HEK293 (cell line): ENCODE measurements around the gene ZGLP1.

Experiments used
- HOXA7 ChIP-seq: sonication (generic); formaldehyde crosslinking; IDR thresholded peaks from 2 replicates; pipeline ENCODE4 v1.8.1; 2022; ENCODE audit warnings: missing genetic modification reagents, borderline replicate concordance
- KLF16 ChIP-seq: fragments of 450-650 bp; formaldehyde crosslinking; IDR thresholded peaks from 2 replicates; pipeline ENCODE4 v1.5.1; 2017; ENCODE audit warnings: missing biosample characterization, missing genetic modification characterization
- MEIS1 ChIP-seq: sonication (generic); formaldehyde crosslinking; IDR thresholded peaks from 2 replicates; pipeline ENCODE4 v1.8.1; 2022; ENCODE audit warnings: missing genetic modification reagents, mild to moderate bottlenecking, borderline replicate concordance
- OVOL3 ChIP-seq: fragments of 450-650 bp; formaldehyde crosslinking; IDR thresholded peaks from 2 replicates; pipeline ENCODE4 v1.5.1; 2016; ENCODE audit warnings: missing biosample characterization, missing genetic modification characterization
- SCRT1 ChIP-seq: fragments of 450-650 bp; formaldehyde crosslinking; IDR thresholded peaks from 2 replicates; pipeline ENCODE4 v1.5.1; 2016; ENCODE audit warnings: missing biosample characterization, missing genetic modification characterization, borderline replicate concordance
- SP3 ChIP-seq: fragments of 450-650 bp; formaldehyde crosslinking; IDR thresholded peaks from 2 replicates; pipeline ENCODE4 v1.5.1; 2016; ENCODE audit warnings: missing biosample characterization, missing genetic modification characterization
- WT1 ChIP-seq: fragments of 450-650 bp; formaldehyde crosslinking; IDR thresholded peaks from 2 replicates; pipeline ENCODE4 v1.5.1; 2016; ENCODE audit warnings: missing biosample characterization, missing genetic modification characterization
- ZFP41 ChIP-seq: fragments of 450-650 bp; formaldehyde crosslinking; IDR thresholded peaks from 2 replicates; pipeline ENCODE4 v1.5.1; 2016; ENCODE audit warnings: missing biosample characterization, missing genetic modification characterization, borderline replicate concordance
- ZNF112 ChIP-seq: fragments of 450-650 bp; formaldehyde crosslinking; IDR thresholded peaks from 2 replicates; pipeline ENCODE4 v1.5.0; 2017; ENCODE audit warnings: missing biosample characterization, missing genetic modification characterization
- ZNF174 ChIP-seq: fragments of 450-650 bp; formaldehyde crosslinking; IDR thresholded peaks from 2 replicates; pipeline ENCODE4 v1.5.0; 2017; ENCODE audit warnings: missing biosample characterization, mild to moderate bottlenecking, missing genetic modification characterization
- ZNF214 ChIP-seq: fragments of 450-650 bp; formaldehyde crosslinking; IDR thresholded peaks from 2 replicates; pipeline ENCODE4 v1.5.1; 2017; ENCODE audit warnings: missing biosample characterization, mild to moderate bottlenecking, missing genetic modification characterization, borderline replicate concordance
- ZNF37A ChIP-seq: fragments of 450-650 bp; IDR thresholded peaks from 2 replicates; pipeline ENCODE4 v1.5.1; 2018; ENCODE audit warnings: missing biosample characterization, missing genetic modification characterization
- ZNF391 ChIP-seq: fragments of 450-650 bp; formaldehyde crosslinking; IDR thresholded peaks from 2 replicates; pipeline ENCODE4 v1.5.1; 2016; ENCODE audit warnings: low read depth, missing biosample characterization, missing genetic modification characterization, borderline replicate concordance
- ZNF423 ChIP-seq: fragments of 450-650 bp; formaldehyde crosslinking; IDR thresholded peaks from 2 replicates; pipeline ENCODE4 v1.5.1; 2016; ENCODE audit warnings: missing biosample characterization, missing genetic modification characterization
- ZNF510 ChIP-seq: fragments of 450-650 bp; formaldehyde crosslinking; IDR thresholded peaks from 2 replicates; pipeline ENCODE4 v1.5.1; 2018; ENCODE audit warnings: mild to moderate bottlenecking, missing genetic modification characterization, missing biosample characterization; ENCODE audit not compliant: insufficient replicate concordance
- ZNF521 ChIP-seq: fragments of 450-650 bp; formaldehyde crosslinking; IDR thresholded peaks from 2 replicates; pipeline ENCODE4 v1.5.1; 2017; ENCODE audit warnings: missing biosample characterization, mild to moderate bottlenecking, missing genetic modification characterization
- ZNF529 ChIP-seq: fragments of 450-650 bp; formaldehyde crosslinking; IDR thresholded peaks from 2 replicates; pipeline ENCODE4 v1.5.1; 2017; ENCODE audit warnings: missing genetic modification characterization, missing biosample characterization; ENCODE audit not compliant: insufficient replicate concordance
- ZNF549 ChIP-seq: fragments of 450-650 bp; IDR thresholded peaks from 2 replicates; pipeline ENCODE4 v1.5.1; 2018; ENCODE audit warnings: missing biosample characterization, missing genetic modification characterization, mild to moderate bottlenecking, inconsistent platforms, moderate library complexity
- ZNF621 ChIP-seq: fragments of 450-650 bp; formaldehyde crosslinking; IDR thresholded peaks from 2 replicates; pipeline ENCODE4 v1.5.1; 2017; ENCODE audit warnings: missing biosample characterization, missing genetic modification characterization
- ZNF626 ChIP-seq: fragments of 450-650 bp; sonication (Bioruptor Pico); formaldehyde crosslinking; IDR thresholded peaks from 2 replicates; pipeline ENCODE4 v1.5.1; 2018; ENCODE audit warnings: missing biosample characterization, missing genetic modification characterization, inconsistent platforms
- ZNF629 ChIP-seq: fragments of 450-650 bp; formaldehyde crosslinking; IDR thresholded peaks from 2 replicates; pipeline ENCODE4 v1.5.1; 2017; ENCODE audit warnings: missing biosample characterization, missing genetic modification characterization
- TF ChIP-seq, protein P1 (sequence below): fragments of 450-650 bp; formaldehyde crosslinking; IDR thresholded peaks from 2 replicates; pipeline ENCODE4 v1.5.1; 2016; ENCODE audit warnings: missing biosample characterization, missing genetic modification characterization
- TF ChIP-seq, protein P2 (sequence below): fragments of 450-650 bp; formaldehyde crosslinking; IDR thresholded peaks from 2 replicates; pipeline ENCODE4 v1.5.1; 2017; ENCODE audit warnings: missing biosample characterization, missing genetic modification characterization
- TF ChIP-seq, protein P3 (sequence below): fragments of 450-650 bp; formaldehyde crosslinking; IDR thresholded peaks from 2 replicates; pipeline ENCODE4 v1.5.1; 2016; ENCODE audit warnings: missing biosample characterization, missing genetic modification characterization, borderline replicate concordance
- TF ChIP-seq, protein P4 (sequence below): fragments of 450-650 bp; formaldehyde crosslinking; IDR thresholded peaks from 2 replicates; pipeline ENCODE4 v1.5.1; 2016; ENCODE audit warnings: missing biosample characterization, missing genetic modification characterization
- TF ChIP-seq, protein P5 (sequence below): fragments of 450-650 bp; formaldehyde crosslinking; IDR thresholded peaks from 2 replicates; pipeline ENCODE4 v1.5.1; 2017; ENCODE audit warnings: missing biosample characterization, missing genetic modification characterization

Gene ZGLP1

DNA sequence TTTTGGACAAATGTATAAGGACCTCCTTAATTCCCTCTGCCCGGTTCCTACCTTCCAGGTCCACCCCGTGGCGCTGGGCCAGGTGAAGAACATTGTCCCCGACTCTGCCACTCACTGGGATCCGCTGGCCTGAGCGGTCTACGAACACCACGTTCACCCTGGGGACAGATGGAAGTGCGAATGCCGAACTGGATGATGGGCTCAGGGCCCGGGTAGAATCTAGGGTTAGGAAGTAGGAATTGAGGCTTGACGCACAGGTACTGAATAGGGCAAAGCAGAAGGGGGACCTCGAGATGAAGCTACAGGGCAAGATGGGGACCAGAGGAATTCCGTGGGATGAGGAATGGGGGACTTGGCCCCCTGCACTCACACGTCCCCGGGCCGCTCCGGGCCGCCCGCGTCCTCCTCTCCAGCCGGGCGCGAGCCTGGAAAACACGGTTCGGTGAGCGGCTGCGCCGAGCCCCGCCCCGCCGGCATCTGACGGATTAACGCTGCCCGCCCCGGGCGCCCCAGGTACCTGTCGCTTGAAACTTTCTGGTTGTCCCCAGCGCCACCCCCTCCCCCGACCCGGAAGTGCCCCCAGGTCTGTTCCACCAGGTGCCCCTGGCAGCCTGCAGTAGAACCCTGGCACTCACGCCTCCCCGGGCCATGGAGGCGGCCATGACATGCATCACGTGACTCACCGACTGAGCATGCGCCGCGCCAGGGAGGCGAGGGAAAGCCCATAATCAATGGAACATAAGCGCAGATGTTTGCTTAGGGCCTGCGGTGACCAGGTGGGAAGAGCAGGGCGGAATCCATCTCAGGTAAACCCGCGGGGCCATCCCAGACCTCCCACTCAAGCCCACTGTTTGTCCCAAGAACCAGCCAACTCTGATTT, 6.0 kb upstream of the ZGLP1 start, which contains the start of gene FDX2 (continued):
- no peak for TF ChIP-seq ZNF37A (tag by site-specific recombination)
- no peak for TF ChIP-seq ZNF510 (tag by site-specific recombination)
- TF ChIP-seq SCRT1 = no peak
- no peak for TF ChIP-seq MEIS1
- peak; percentile 63; the same call in 1 of the 2 replicates for TF ChIP-seq KLF16
- no peak for TF ChIP-seq ZNF626
- TF ChIP-seq HOXA7 = no peak
- TF ChIP-seq, protein P1, sequence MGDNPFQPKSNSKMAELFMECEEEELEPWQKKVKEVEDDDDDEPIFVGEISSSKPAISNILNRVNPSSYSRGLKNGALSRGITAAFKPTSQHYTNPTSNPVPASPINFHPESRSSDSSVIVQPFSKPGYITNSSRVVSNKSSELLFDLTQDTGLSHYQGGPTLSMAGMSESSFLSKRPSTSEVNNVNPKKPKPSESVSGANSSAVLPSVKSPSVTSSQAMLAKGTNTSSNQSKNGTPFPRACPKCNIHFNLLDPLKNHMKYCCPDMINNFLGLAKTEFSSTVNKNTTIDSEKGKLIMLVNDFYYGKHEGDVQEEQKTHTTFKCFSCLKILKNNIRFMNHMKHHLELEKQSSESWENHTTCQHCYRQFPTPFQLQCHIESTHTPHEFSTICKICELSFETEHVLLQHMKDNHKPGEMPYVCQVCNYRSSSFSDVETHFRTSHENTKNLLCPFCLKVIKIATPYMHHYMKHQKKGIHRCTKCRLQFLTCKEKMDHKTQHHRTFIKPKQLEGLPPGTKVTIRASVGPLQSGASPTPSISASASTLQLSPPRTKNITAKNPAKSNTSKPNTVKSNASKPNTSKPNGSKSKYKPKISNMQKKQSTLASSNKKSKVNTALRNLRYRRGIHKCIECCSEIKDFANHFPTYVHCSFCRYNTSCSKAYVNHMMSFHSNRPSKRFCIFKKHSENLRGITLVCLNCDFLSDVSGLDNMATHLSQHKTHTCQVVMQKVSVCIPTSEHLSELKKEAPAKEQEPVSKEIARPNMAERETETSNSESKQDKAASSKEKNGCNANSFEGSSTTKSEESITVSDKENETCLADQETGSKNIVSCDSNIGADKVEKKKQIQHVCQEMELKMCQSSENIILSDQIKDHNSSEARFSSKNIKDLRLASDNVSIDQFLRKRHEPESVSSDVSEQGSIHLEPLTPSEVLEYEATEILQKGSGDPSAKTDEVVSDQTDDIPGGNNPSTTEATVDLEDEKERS (tag by site-specific recombination) = no peak
- TF ChIP-seq, protein P2, sequence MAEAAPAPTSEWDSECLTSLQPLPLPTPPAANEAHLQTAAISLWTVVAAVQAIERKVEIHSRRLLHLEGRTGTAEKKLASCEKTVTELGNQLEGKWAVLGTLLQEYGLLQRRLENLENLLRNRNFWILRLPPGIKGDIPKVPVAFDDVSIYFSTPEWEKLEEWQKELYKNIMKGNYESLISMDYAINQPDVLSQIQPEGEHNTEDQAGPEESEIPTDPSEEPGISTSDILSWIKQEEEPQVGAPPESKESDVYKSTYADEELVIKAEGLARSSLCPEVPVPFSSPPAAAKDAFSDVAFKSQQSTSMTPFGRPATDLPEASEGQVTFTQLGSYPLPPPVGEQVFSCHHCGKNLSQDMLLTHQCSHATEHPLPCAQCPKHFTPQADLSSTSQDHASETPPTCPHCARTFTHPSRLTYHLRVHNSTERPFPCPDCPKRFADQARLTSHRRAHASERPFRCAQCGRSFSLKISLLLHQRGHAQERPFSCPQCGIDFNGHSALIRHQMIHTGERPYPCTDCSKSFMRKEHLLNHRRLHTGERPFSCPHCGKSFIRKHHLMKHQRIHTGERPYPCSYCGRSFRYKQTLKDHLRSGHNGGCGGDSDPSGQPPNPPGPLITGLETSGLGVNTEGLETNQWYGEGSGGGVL = no peak
- TF ChIP-seq, protein P3, sequence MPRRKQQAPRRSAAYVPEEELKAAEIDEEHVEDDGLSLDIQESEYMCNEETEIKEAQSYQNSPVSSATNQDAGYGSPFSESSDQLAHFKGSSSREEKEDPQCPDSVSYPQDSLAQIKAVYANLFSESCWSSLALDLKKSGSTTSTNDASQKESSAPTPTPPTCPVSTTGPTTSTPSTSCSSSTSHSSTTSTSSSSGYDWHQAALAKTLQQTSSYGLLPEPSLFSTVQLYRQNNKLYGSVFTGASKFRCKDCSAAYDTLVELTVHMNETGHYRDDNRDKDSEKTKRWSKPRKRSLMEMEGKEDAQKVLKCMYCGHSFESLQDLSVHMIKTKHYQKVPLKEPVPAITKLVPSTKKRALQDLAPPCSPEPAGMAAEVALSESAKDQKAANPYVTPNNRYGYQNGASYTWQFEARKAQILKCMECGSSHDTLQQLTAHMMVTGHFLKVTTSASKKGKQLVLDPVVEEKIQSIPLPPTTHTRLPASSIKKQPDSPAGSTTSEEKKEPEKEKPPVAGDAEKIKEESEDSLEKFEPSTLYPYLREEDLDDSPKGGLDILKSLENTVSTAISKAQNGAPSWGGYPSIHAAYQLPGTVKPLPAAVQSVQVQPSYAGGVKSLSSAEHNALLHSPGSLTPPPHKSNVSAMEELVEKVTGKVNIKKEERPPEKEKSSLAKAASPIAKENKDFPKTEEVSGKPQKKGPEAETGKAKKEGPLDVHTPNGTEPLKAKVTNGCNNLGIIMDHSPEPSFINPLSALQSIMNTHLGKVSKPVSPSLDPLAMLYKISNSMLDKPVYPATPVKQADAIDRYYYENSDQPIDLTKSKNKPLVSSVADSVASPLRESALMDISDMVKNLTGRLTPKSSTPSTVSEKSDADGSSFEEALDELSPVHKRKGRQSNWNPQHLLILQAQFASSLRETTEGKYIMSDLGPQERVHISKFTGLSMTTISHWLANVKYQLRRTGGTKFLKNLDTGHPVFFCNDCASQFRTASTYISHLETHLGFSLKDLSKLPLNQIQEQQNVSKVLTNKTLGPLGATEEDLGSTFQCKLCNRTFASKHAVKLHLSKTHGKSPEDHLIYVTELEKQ (tag by site-specific recombination) = no peak
- TF ChIP-seq, protein P4, sequence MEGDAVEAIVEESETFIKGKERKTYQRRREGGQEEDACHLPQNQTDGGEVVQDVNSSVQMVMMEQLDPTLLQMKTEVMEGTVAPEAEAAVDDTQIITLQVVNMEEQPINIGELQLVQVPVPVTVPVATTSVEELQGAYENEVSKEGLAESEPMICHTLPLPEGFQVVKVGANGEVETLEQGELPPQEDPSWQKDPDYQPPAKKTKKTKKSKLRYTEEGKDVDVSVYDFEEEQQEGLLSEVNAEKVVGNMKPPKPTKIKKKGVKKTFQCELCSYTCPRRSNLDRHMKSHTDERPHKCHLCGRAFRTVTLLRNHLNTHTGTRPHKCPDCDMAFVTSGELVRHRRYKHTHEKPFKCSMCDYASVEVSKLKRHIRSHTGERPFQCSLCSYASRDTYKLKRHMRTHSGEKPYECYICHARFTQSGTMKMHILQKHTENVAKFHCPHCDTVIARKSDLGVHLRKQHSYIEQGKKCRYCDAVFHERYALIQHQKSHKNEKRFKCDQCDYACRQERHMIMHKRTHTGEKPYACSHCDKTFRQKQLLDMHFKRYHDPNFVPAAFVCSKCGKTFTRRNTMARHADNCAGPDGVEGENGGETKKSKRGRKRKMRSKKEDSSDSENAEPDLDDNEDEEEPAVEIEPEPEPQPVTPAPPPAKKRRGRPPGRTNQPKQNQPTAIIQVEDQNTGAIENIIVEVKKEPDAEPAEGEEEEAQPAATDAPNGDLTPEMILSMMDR (tag by site-specific recombination) = no peak
- TF ChIP-seq SP3 (tag by site-specific recombination) = peak; percentile 79
- TF ChIP-seq ZNF629 (tag by site-specific recombination) = peak; percentile 39
- TF ChIP-seq ZNF174 (tag by site-specific recombination) = no peak
- TF ChIP-seq OVOL3 (tag by site-specific recombination) = no peak
- TF ChIP-seq ZNF529 (tag by site-specific recombination) = no peak
- no peak; the same call in 1 of the 2 replicates for TF ChIP-seq ZNF391 (tag by site-specific recombination)
- no peak for TF ChIP-seq ZFP41 (tag by site-specific recombination)
- TF ChIP-seq ZNF549 (tag by site-specific recombination) = no peak
- TF ChIP-seq ZNF621 (tag by site-specific recombination) = no peak
- TF ChIP-seq WT1 = peak; percentile 28; the same call in 1 of the 2 replicates
- TF ChIP-seq, protein P5, sequence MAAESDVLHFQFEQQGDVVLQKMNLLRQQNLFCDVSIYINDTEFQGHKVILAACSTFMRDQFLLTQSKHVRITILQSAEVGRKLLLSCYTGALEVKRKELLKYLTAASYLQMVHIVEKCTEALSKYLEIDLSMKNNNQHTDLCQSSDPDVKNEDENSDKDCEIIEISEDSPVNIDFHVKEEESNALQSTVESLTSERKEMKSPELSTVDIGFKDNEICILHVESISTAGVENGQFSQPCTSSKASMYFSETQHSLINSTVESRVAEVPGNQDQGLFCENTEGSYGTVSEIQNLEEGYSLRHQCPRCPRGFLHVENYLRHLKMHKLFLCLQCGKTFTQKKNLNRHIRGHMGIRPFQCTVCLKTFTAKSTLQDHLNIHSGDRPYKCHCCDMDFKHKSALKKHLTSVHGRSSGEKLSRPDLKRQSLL = no peak
- TF ChIP-seq ZNF521 (tag by site-specific recombination) = no peak
- TF ChIP-seq ZNF112 (tag by site-specific recombination) = no peak
- TF ChIP-seq ZNF214 (tag by site-specific recombination) = no peak
- no peak for TF ChIP-seq ZNF423 (tag by site-specific recombination)
